Fibroblast of the aortic adventitia (primary cell): ENCODE results near the gene PPL. TPM values are rescaled to one million over a fixed set of nuclear protein-coding genes. Genes with fewer than 3 reads are reported as not detected.

Experiments
- DNase-seq: peaks from one replicate; pipeline ENCODE4 v3.0.0-alpha.2; 2010; ENCODE audit warnings: low read depth
- H3K4me3 ChIP-seq: 2 replicates; pipeline ENCODE4 v1.5.1; 2011; ENCODE audit warnings: low read depth, mild to moderate bottlenecking, control low read depth, low read length, moderate library complexity
- CTCF ChIP-seq: IDR thresholded peaks from 2 replicates; pipeline ENCODE4 v1.5.1; 2011; ENCODE audit warnings: mild to moderate bottlenecking, low read length, control low read depth, inconsistent platforms; ENCODE audit not compliant: insufficient read depth
- total RNA-seq: library from RNA; depleted of rRNA; stranded (reverse); fragments of >200 nt; gene quantifications from 2 replicates; pipeline ENCODE4 v1.2.3, GENCODE V29; 2012; ENCODE audit warnings: low replicate concordance

The PPL gene
- total RNA-seq, 1 donor: 57.9 TPM

DNA sequence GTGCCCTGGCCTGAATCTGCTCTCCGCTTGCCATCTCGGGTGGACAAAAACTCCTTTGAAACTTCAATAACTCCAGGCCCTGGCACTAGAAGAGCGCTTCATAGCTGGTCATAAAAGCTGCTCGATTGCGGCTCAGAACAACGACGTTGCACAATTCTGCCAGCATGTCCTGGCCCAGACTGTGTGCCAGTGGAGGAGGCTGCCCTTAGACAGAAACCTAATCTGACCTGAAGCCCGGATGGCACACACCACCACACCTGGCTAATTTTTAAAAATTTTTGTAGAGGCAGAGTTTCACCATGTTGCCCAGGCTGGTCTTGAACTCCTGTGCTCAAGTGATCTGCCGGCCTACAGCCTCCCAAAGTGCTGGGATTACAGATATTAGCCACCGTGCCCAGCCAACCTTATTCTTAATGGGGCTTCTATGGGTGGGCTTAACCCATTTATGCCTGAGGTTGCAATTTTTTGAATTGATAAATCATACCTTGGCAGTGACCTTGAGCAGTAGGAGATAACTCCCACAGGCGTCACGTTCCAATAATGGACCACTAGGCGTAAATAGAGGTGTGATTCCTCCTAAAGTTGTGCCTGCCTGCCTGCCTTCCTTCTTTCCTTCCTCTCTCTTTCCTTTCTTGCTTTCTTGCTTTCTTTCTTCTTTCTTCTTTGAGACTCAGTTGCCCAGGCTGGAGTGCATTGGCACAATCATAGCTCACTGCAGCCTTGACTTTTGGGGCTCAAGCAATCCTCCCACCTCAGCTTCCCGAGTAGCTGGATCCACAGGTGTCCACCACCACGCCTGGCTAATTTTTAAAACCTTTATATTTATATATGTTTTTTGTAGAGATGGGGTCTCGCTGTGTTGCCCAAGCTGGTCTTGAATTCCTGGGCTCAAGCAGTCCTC, 1.1 kb upstream of the PPL start:
- TF ChIP-seq CTCF: no peak
- no peak for DNase-seq
- H3K4me3 ChIP-seq: no peak overlapping the region

DNA sequence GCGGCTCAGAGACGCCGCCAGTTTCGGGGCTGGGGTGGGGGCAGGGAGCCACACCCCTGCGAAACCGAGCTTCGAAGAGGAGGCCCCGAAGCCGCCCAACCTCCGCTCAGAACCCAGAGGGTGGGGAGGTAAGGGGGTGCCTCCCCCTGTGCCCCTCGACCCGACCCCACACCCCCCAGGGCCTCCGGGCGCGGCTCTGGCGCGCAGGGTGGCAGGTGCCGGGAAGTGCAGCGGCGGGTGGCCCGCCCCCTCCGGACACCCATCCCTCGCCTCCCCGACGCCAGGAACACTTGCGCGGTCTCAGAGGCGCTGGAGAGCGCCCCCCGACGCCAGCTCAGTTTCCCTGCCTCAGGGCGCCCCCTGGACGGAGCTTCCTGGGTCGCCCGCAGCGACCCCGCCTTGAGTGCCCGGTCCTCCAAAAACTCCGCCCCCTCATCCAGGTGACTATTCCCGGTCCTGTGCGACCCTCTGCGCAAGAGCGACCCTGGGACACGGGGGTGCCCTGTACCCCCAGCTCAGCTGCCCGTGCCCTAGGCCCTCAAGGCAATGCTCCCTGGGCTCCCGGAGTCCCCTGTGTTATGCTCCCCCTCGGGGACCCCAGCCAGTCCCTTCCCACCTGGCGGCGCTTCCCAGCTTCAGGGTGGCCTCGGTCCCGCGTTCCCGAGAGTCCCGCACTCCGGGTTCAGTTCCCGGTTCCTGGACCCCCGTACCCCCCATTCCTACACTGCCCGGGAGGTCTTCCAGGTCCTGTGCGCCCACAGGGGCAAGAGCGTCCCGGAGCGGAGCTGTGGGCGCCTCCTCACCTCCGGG, 562 bp downstream of the PPL start:
- TF ChIP-seq CTCF: peak; percentile 4
- DNase-seq: no peak
- H3K4me3 ChIP-seq: peak overlapping the region; percentile 75

DNA sequence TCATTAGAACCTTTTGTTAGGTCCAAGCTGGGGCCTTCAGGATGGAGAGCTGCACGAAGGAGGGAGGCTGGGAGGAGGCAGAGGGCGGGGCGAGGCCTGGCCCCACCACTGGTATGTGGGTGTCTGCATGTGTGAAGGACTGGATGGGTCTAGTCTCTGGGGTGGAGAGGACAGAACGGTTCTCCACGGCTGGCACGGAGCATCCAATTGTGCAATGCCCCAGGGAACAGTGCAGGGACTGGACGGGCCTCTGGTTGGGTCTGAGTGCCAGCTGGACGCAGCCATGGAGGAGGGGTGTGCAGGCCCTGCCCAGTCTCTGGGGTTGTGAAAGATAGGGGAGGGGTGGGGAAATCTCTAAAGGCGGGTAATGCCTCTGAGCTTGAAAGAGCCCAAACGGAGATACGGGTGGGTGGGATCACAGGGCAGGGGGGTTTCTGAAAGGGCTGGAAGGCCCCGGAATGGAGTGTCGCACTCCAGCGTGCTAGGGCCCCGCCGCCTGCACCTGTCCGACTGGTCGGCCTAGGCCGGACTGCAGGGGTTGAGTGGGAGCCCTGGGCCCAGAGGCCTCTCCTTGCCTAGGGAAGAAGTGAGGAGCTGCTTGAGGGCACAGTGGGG, 1.6 kb downstream of the PPL start:
- H3K4me3 ChIP-seq: peak overlapping the region; percentile 75
- no peak for TF ChIP-seq CTCF
- peak; percentile 97 for DNase-seq

GRCh38 chr16:4934591-4934990, 2.4 kb downstream of the PPL start:
- no peak for TF ChIP-seq CTCF
- DNase-seq: no peak
- H3K4me3 ChIP-seq: no peak overlapping the region

GRCh38 chr16:4933871-4934395, 3.0 kb downstream of the PPL start:
- no peak for DNase-seq
- TF ChIP-seq CTCF: no peak
- H3K4me3 ChIP-seq: no peak overlapping the region

- H3K4me3 ChIP-seq: no peak overlapping the region
- no peak for TF ChIP-seq CTCF
- no peak for DNase-seq
These were observed 3.5 kb downstream of the PPL start for GRCh38 chr16:4933433-4933832.
